H1 (cell line): ENCODE measurements around the gene WDR31. TPM values are rescaled to one million over a fixed set of nuclear protein-coding genes. Genes with fewer than 3 reads are reported as not detected.

Source experiments
- CHD7 ChIP-seq: fragments of 300-600 bp; sonication (generic); IDR thresholded peaks from 2 replicates; pipeline ENCODE4 v1.7.1; 2012; ENCODE audit warnings: low read length, moderate library complexity, mild to moderate bottlenecking, inconsistent platforms; ENCODE audit not compliant: insufficient replicate concordance
- ZNF274 ChIP-seq: IDR thresholded peaks from 2 replicates; pipeline ENCODE4 v1.7.0; 2012; ENCODE audit warnings: low read length, borderline replicate concordance; ENCODE audit errors: extremely low read depth
- polyA plus RNA-seq, 7 experiments: library from polyadenylated mRNA; depleted of rRNA in 3 of 7; stranded (reverse) in 5 of 7; unstranded in 2 of 7; fragments of >200 nt in 5 of 7; fragments of 200-250 nt in 2 of 7; gene quantifications; 1 replicate in 5 of 7; 2 replicates in 1 of 7; 4 replicates in 1 of 7; pipeline versions ENCODE4 v1.2.1 to v1.2.3, GENCODE V29; 2011 to 2013; ENCODE audit warnings: missing spikeins in 2 of 7, mixed read lengths in 2 of 7
- total RNA-seq: library from RNA; stranded (reverse); fragmentation: NEBNext Ultra II Directional; extraction: Animal tissue kit (Norgen Biotek cat#: 25700); gene quantifications from 2 replicates; pipeline ENCODE4 v1.2.1, GENCODE V29; 2021

The WDR31 gene
- total and polyA plus RNA-seq, 2 of the 8 experiments (the other 6 are each of a cell fraction or from before 2014, with no cell fraction given): 0.27 to 0.28 TPM

GRCh38 chr9:113368982-113369854, 29.1 kb upstream of the WDR31 start (continued):
- no peak for TF ChIP-seq CHD7
- no peak for TF ChIP-seq ZNF274
